Fibroblast of gingiva (primary cell): ENCODE data around the gene THAP3.

Experiments used
- DNase-seq: peaks from one replicate; pipeline ENCODE4 v3.0.0-alpha.2; 2011; ENCODE audit warnings: low read depth

THAP3 gene

DNA sequence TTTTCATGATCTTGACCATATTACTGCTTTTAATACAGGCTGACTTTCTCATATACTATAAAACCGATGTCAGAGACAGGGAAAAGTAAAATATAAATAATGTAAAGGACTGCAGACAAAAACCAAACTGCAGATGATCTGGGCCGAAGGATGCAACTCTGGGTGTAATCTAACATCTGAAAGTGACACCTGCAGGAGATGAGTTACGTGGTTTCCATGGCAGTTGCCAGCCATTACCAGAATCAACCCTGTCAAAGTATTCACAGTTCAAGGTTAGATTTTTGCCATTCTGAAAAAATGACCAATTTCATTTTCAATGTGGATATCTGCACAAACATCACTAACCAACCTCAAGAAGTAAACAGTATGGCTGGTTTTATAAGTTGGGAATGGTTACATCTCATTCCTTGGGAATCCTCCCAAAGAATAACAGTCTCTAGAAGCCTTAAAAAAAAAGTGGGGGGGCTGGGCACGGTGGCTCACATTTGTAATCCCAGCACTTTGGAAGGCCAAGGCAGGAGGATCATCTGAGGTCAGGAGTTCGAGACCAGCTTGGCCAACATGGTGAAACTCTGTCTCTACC, 49.2 kb downstream of the THAP3 start:
- no peak for DNase-seq

DNA sequence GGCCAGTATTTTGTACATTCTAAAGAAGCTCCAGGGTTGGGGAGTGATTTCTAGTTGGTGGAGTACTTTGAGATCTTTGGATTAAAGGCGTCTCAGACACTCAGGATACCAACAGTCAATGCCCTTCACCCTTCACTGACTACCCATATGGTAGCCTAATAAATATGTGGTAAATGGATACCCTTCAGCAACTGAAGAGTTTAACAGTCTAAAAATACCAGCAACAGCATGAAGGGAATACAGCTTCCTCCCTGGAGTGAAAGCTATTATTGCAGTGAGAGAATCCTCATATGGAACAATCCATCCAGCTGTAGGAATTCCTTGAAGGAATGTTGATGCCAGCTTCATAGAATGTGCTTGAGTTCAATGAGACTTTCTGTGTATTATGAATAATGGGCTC, 50.1 kb downstream of the THAP3 start:
- no peak for DNase-seq

DNA sequence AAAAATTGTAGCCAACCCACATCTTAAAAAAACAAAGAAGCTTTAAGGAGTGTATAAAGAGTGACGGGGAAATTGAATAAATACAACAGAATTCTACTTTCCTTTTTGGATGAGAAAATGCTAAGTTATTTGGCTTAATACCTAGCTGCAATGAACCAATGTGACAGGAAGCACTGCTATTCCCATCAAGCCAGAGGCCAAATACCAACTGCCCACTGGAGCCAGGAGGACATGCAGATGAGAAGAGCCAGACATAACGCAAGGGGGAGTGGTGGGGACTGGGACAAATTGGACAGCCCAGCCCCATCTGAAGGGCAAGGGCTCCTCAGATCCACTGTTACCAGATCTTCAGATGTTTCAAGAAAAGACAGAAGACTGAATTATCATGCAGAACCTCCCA, 51.3 kb downstream of the THAP3 start:
- no peak for DNase-seq
